ENCODE measurements around the gene CNIH3.

CNIH3 gene

GRCh38 chr1:224769452-224770335 is 153.6 kb downstream of the CNIH3 start:
- Histone ChIP-seq H3K36me3 (ENCODE audit: control insufficient read depth in 1 of 2, insufficient read depth in 2 of 2, low read length in 2 of 2) (no peaks in the 10 kb centered on the region), H3K27me3 (ENCODE audit: control insufficient read depth in 1 of 2, insufficient read depth in 2 of 2, low read length in 2 of 2) (peaks cover 0 to 3% of the 10 kb centered on the region in 2 donors), H3K4me3 (ENCODE audit: low read depth in 1 of 2, low read length in 2 of 2) (no peak overlapping the region), H3K9ac (ENCODE audit: low read depth in 1 of 2, low read length in 2 of 2) (no peak overlapping the region), H3K9me3 (ENCODE audit: control insufficient read depth in 1 of 2, low read length in 2 of 2) (no peaks in the 10 kb centered on the region), H3K4me1 (ENCODE audit: control insufficient read depth in 1 of 2, insufficient read depth in 2 of 2, low read length in 2 of 2) (no peaks in the 10 kb centered on the region), H3K27ac (ENCODE audit: low read depth, low read length) (no peak overlapping the region)

GRCh38 chr1:224770336-224770693 is 154.2 kb downstream of the CNIH3 start:
- Histone ChIP-seq H3K4me3 (ENCODE audit: low read depth in 1 of 2, low read length in 2 of 2) (no peak overlapping the region), H3K9ac (ENCODE audit: low read depth in 1 of 2, low read length in 2 of 2) (no peak overlapping the region), H3K9me3 (ENCODE audit: control insufficient read depth in 1 of 2, low read length in 2 of 2) (no peaks in the 10 kb centered on the region), H3K4me1 (ENCODE audit: control insufficient read depth in 1 of 2, insufficient read depth in 2 of 2, low read length in 2 of 2) (no peaks in the 10 kb centered on the region), H3K27me3 (ENCODE audit: control insufficient read depth in 1 of 2, insufficient read depth in 2 of 2, low read length in 2 of 2) (peaks cover 0 to 3% of the 10 kb centered on the region in 2 donors), H3K36me3 (ENCODE audit: control insufficient read depth in 1 of 2, insufficient read depth in 2 of 2, low read length in 2 of 2) (no peaks in the 10 kb centered on the region), H3K27ac (ENCODE audit: low read depth, low read length) (no peak overlapping the region)

GRCh38 chr1:224773646-224774045 is 157.5 kb downstream of the CNIH3 start:
- Histone ChIP-seq H3K9ac (ENCODE audit: low read depth in 1 of 2, low read length in 2 of 2) (no peak overlapping the region), H3K9me3 (ENCODE audit: control insufficient read depth in 1 of 2, low read length in 2 of 2) (no peaks in the 10 kb centered on the region), H3K27me3 (ENCODE audit: control insufficient read depth in 1 of 2, insufficient read depth in 2 of 2, low read length in 2 of 2) (peaks cover 0 to 3% of the 10 kb centered on the region in 2 donors), H3K4me3 (ENCODE audit: low read depth in 1 of 2, low read length in 2 of 2) (no peak overlapping the region), H3K4me1 (ENCODE audit: control insufficient read depth in 1 of 2, insufficient read depth in 2 of 2, low read length in 2 of 2) (no peaks in the 10 kb centered on the region), H3K27ac (ENCODE audit: low read depth, low read length) (no peak overlapping the region), H3K36me3 (ENCODE audit: control insufficient read depth in 1 of 2, insufficient read depth in 2 of 2, low read length in 2 of 2) (no peaks in the 10 kb centered on the region)

- H3K9me3 ChIP-seq (ENCODE audit: control insufficient read depth in 1 of 2, low read length in 2 of 2): no peaks in the 10 kb centered on the region
- H3K27ac ChIP-seq (ENCODE audit: low read depth, low read length): no peak overlapping the region
- no peaks in the 10 kb centered on the region for H3K36me3 ChIP-seq (ENCODE audit: control insufficient read depth in 1 of 2, insufficient read depth in 2 of 2, low read length in 2 of 2)
- peaks cover 0 to 3% of the 10 kb centered on the region in 2 donors for H3K27me3 ChIP-seq (ENCODE audit: control insufficient read depth in 1 of 2, insufficient read depth in 2 of 2, low read length in 2 of 2)
- no peak overlapping the region for H3K4me3 ChIP-seq (ENCODE audit: low read depth in 1 of 2, low read length in 2 of 2)
- no peaks in the 10 kb centered on the region for H3K4me1 ChIP-seq (ENCODE audit: control insufficient read depth in 1 of 2, insufficient read depth in 2 of 2, low read length in 2 of 2)
- no peak overlapping the region for H3K9ac ChIP-seq (ENCODE audit: low read depth in 1 of 2, low read length in 2 of 2)
Measured at GRCh38 chr1:224774378-224774777, 158.3 kb downstream of the CNIH3 start.

GRCh38 chr1:224777180-224777579 is 161.1 kb downstream of the CNIH3 start:
- no peak overlapping the region for H3K27ac ChIP-seq (ENCODE audit: low read depth, low read length)
- no peak overlapping the region for H3K9ac ChIP-seq (ENCODE audit: low read depth in 1 of 2, low read length in 2 of 2)
- no peaks in the 10 kb centered on the region for H3K36me3 ChIP-seq (ENCODE audit: control insufficient read depth in 1 of 2, insufficient read depth in 2 of 2, low read length in 2 of 2)
- H3K9me3 ChIP-seq (ENCODE audit: control insufficient read depth in 1 of 2, low read length in 2 of 2): no peaks in the 10 kb centered on the region
- H3K4me1 ChIP-seq (ENCODE audit: control insufficient read depth in 1 of 2, insufficient read depth in 2 of 2, low read length in 2 of 2): no peaks in the 10 kb centered on the region
- H3K27me3 ChIP-seq (ENCODE audit: control insufficient read depth in 1 of 2, insufficient read depth in 2 of 2, low read length in 2 of 2): no peaks in the 10 kb centered on the region
- no peak overlapping the region for H3K4me3 ChIP-seq (ENCODE audit: low read depth in 1 of 2, low read length in 2 of 2)

- Histone ChIP-seq H3K27me3 (ENCODE audit: control insufficient read depth in 1 of 2, insufficient read depth in 2 of 2, low read length in 2 of 2) (no peaks in the 10 kb centered on the region), H3K9ac (ENCODE audit: low read depth in 1 of 2, low read length in 2 of 2) (no peak overlapping the region), H3K27ac (ENCODE audit: low read depth, low read length) (no peak overlapping the region), H3K4me1 (ENCODE audit: control insufficient read depth in 1 of 2, insufficient read depth in 2 of 2, low read length in 2 of 2) (peaks cover 0 to 4% of the 10 kb centered on the region in 2 donors), H3K9me3 (ENCODE audit: control insufficient read depth in 1 of 2, low read length in 2 of 2) (no peaks in the 10 kb centered on the region), H3K4me3 (ENCODE audit: low read depth in 1 of 2, low read length in 2 of 2) (no peak overlapping the region), H3K36me3 (ENCODE audit: control insufficient read depth in 1 of 2, insufficient read depth in 2 of 2, low read length in 2 of 2) (no peaks in the 10 kb centered on the region)
Measured at GRCh38 chr1:224779536-224779935, 163.4 kb downstream of the CNIH3 start.

- Histone ChIP-seq H3K27ac (ENCODE audit: low read depth, low read length) (no peak overlapping the region), H3K27me3 (ENCODE audit: control insufficient read depth in 1 of 2, insufficient read depth in 2 of 2, low read length in 2 of 2) (no peaks in the 10 kb centered on the region), H3K9ac (ENCODE audit: low read depth in 1 of 2, low read length in 2 of 2) (no peak overlapping the region), H3K4me1 (ENCODE audit: control insufficient read depth in 1 of 2, insufficient read depth in 2 of 2, low read length in 2 of 2) (peaks cover 0 to 4% of the 10 kb centered on the region in 2 donors), H3K4me3 (ENCODE audit: low read depth in 1 of 2, low read length in 2 of 2) (no peak overlapping the region), H3K36me3 (ENCODE audit: control insufficient read depth in 1 of 2, insufficient read depth in 2 of 2, low read length in 2 of 2) (no peaks in the 10 kb centered on the region), H3K9me3 (ENCODE audit: control insufficient read depth in 1 of 2, low read length in 2 of 2) (no peaks in the 10 kb centered on the region)
Measured at GRCh38 chr1:224780736-224781135, 164.6 kb downstream of the CNIH3 start.

GRCh38 chr1:224781800-224782199 is 165.7 kb downstream of the CNIH3 start:
- peaks cover 0 to 4% of the 10 kb centered on the region in 2 donors for H3K4me1 ChIP-seq (ENCODE audit: control insufficient read depth in 1 of 2, insufficient read depth in 2 of 2, low read length in 2 of 2)
- H3K9ac ChIP-seq (ENCODE audit: low read depth in 1 of 2, low read length in 2 of 2): no peak overlapping the region
- H3K27me3 ChIP-seq (ENCODE audit: control insufficient read depth in 1 of 2, insufficient read depth in 2 of 2, low read length in 2 of 2): no peaks in the 10 kb centered on the region
- no peaks in the 10 kb centered on the region for H3K36me3 ChIP-seq (ENCODE audit: control insufficient read depth in 1 of 2, insufficient read depth in 2 of 2, low read length in 2 of 2)
- H3K27ac ChIP-seq (ENCODE audit: low read depth, low read length): no peak overlapping the region
- H3K4me3 ChIP-seq (ENCODE audit: low read depth in 1 of 2, low read length in 2 of 2): no peak overlapping the region
- no peaks in the 10 kb centered on the region for H3K9me3 ChIP-seq (ENCODE audit: control insufficient read depth in 1 of 2, low read length in 2 of 2)

GRCh38 chr1:224782281-224783000 is 166.3 kb downstream of the CNIH3 start:
- no peaks in the 10 kb centered on the region for H3K9me3 ChIP-seq (ENCODE audit: control insufficient read depth in 1 of 2, low read length in 2 of 2)
- H3K27ac ChIP-seq (ENCODE audit: low read depth, low read length): no peak overlapping the region
- peaks cover 0 to 4% of the 10 kb centered on the region in 2 donors for H3K4me1 ChIP-seq (ENCODE audit: control insufficient read depth in 1 of 2, insufficient read depth in 2 of 2, low read length in 2 of 2)
- no peaks in the 10 kb centered on the region for H3K27me3 ChIP-seq (ENCODE audit: control insufficient read depth in 1 of 2, insufficient read depth in 2 of 2, low read length in 2 of 2)
- H3K4me3 ChIP-seq (ENCODE audit: low read depth in 1 of 2, low read length in 2 of 2): no peak overlapping the region
- no peaks in the 10 kb centered on the region for H3K36me3 ChIP-seq (ENCODE audit: control insufficient read depth in 1 of 2, insufficient read depth in 2 of 2, low read length in 2 of 2)
- no peak overlapping the region for H3K9ac ChIP-seq (ENCODE audit: low read depth in 1 of 2, low read length in 2 of 2)

GRCh38 chr1:224783006-224783651 is 167.0 kb downstream of the CNIH3 start:
- H3K9me3 ChIP-seq (ENCODE audit: control insufficient read depth in 1 of 2, low read length in 2 of 2): no peaks in the 10 kb centered on the region
- no peak overlapping the region for H3K4me3 ChIP-seq (ENCODE audit: low read depth in 1 of 2, low read length in 2 of 2)
- H3K27ac ChIP-seq (ENCODE audit: low read depth, low read length): no peak overlapping the region
- no peaks in the 10 kb centered on the region for H3K36me3 ChIP-seq (ENCODE audit: control insufficient read depth in 1 of 2, insufficient read depth in 2 of 2, low read length in 2 of 2)
- no peaks in the 10 kb centered on the region for H3K27me3 ChIP-seq (ENCODE audit: control insufficient read depth in 1 of 2, insufficient read depth in 2 of 2, low read length in 2 of 2)
- no peak overlapping the region for H3K9ac ChIP-seq (ENCODE audit: low read depth in 1 of 2, low read length in 2 of 2)
- H3K4me1 ChIP-seq (ENCODE audit: control insufficient read depth in 1 of 2, insufficient read depth in 2 of 2, low read length in 2 of 2): peaks cover 0 to 4% of the 10 kb centered on the region in 2 donors
